ENCODE data around the gene FAM83D.
"Not testable (repeated sequence)": the region's sequence is repeated elsewhere in the genome, so short reads cannot be mapped to it uniquely, and the experiment has no call there.

FAM83D gene

DNA sequence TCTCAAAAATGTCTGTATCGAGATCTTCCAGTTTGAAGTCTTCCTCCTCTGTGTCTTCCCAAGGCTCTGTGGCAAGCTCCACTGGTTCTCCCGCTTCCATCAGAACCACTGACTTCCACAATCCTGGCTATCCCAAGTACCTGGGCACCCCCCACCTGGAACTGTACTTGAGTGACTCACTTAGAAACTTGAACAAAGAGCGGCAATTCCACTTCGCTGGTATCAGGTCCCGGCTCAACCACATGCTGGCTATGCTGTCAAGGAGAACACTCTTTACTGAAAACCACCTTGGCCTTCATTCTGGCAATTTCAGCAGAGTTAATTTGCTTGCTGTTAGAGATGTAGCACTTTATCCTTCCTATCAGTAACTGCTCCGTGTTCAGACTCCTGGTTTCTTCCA lies 25.9 kb downstream of the FAM83D start:
- Histone ChIP-seq H3K9me3 (ENCODE audit: control extremely low read depth in 1 of 5, control insufficient read depth in 4 of 5, insufficient read depth in 2 of 5, low read depth in 1 of 5, low read length in 4 of 5) (no peaks in the 10 kb centered on the region), H3K27me3 (replicated peaks in 2 of 5; ENCODE audit: control insufficient read depth in 4 of 5, insufficient read depth in 5 of 5, low read length in 4 of 5) (no peaks in the 10 kb centered on the region), H3K36me3 (ENCODE audit: control insufficient read depth in 4 of 4, insufficient read depth in 4 of 4, low read length in 3 of 4) (peaks cover 0 to 53% (median 31%) of the 10 kb centered on the region in 4 experiments), H3K27ac (ENCODE audit: insufficient read depth in 1 of 2, low read depth in 1 of 2, low read length in 2 of 2, poor library complexity in 1 of 2, severe bottlenecking in 2 of 2) (no peak overlapping the region), H3K4me3 (ENCODE audit: control insufficient read depth in 1 of 7, extremely low read depth in 1 of 7, insufficient read depth in 4 of 7, low read depth in 2 of 7, low read length in 6 of 7) (no peak overlapping the region), H3K4me1 (ENCODE audit: control extremely low read depth in 1 of 4, control insufficient read depth in 4 of 4, insufficient read depth in 4 of 4, low read length in 3 of 4) (peaks cover 0 to 7% (median 3%) of the 10 kb centered on the region in 4 experiments)
- DNase-seq: no peak
- ChIA-PET CTCF (no interaction called here), POLR2A (no interaction called here)
- WGBS (ENCODE audit: insufficient coverage): 100% methylated on average over 6 of the region's 6 CpGs

DNA sequence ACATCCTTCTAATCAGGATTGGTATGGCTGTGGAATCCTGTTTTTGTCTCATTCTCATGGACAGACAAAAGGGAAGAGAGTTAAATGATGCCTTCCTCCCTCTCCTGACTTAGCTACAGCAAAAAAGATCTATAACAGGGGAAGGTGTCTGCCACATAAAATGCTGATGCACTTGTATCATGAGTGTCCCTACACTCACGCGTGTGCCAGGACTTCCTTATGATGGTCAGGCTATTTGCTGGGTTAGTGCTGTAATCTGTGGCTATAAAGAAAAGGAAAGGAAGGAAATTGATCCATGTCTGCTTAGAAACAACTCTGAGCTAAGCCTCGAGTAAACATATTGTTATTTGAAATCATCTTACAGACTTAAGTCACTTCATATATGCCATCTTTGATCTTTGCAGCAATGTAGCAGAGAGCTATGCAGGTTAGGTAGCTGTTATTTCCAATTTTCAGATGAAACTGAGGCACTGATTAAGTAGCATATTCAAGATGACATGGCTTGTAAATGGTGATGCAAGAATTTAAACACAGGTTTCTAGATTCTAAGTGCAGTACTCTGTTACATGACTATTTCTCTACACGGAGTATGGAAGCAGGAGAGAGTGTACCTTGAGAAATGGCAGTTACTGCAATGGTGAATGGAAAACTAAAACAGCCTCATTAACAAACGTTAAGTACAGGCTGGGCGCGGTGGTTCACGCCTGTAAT lies 27.6 kb downstream of the FAM83D start:
- ChIA-PET CTCF (no interaction called here), POLR2A (interaction anchor here (1.0 kb wide), 1 partner anchor 46 kb away, joined by 3 read pairs; no protein-coding TSS in a partner anchor)
- H3K4me3 ChIP-seq (ENCODE audit: control insufficient read depth in 1 of 7, extremely low read depth in 1 of 7, insufficient read depth in 4 of 7, low read depth in 2 of 7, low read length in 6 of 7): no peak overlapping the region
- no peak for DNase-seq
- H3K4me1 ChIP-seq (ENCODE audit: control extremely low read depth in 1 of 4, control insufficient read depth in 4 of 4, insufficient read depth in 4 of 4, low read length in 3 of 4): no peaks in the 10 kb centered on the region
- peaks cover 0 to 40% (median 26%) of the 10 kb centered on the region in 4 experiments for H3K36me3 ChIP-seq (ENCODE audit: control insufficient read depth in 4 of 4, insufficient read depth in 4 of 4, low read length in 3 of 4)
- no peaks in the 10 kb centered on the region for H3K9me3 ChIP-seq (ENCODE audit: control extremely low read depth in 1 of 5, control insufficient read depth in 4 of 5, insufficient read depth in 2 of 5, low read depth in 1 of 5, low read length in 4 of 5)
- H3K27ac ChIP-seq (ENCODE audit: insufficient read depth in 1 of 2, low read depth in 1 of 2, low read length in 2 of 2, poor library complexity in 1 of 2, severe bottlenecking in 2 of 2): no peak overlapping the region
- 100% methylated on average over 1 of the region's 8 CpGs for WGBS (ENCODE audit: insufficient coverage)
- no peaks in the 10 kb centered on the region for H3K27me3 ChIP-seq (replicated peaks in 2 of 5; ENCODE audit: control insufficient read depth in 4 of 5, insufficient read depth in 5 of 5, low read length in 4 of 5)

DNA sequence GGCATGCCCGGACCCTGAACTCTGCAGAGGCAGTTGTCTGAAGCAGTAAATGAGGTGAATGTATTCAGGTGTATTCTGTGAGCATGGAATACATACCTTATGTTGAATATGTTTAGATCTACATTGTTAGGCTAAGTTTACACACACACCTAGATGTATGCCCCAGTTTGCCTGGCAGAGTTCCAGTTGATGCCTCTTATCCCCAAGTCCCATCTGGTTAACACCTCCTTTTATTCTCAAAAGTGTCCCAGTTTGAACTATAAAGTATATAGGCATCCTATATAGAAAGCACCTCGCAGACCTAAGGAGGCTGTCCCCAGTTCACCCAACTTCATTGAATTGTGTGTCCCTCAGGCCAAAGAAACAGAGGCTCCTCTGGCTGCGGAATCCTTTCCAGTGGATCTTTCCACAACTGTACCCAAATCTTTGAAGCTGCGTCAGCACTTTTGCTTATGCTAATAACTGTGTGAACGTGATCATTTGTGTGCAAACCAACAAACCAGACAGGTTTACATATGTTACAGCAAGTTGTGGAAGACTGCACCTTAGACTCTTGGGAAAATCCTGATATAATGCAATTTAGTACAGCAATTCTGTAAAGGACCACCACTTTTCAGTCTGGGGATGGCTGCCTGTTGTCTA lies 31.1 kb downstream of the FAM83D start:
- Histone ChIP-seq H3K4me3 (ENCODE audit: control insufficient read depth in 1 of 7, extremely low read depth in 1 of 7, insufficient read depth in 4 of 7, low read depth in 2 of 7, low read length in 6 of 7) (no peak overlapping the region), H3K27ac (ENCODE audit: insufficient read depth in 1 of 2, low read depth in 1 of 2, low read length in 2 of 2, poor library complexity in 1 of 2, severe bottlenecking in 2 of 2) (no peak overlapping the region), H3K4me1 (ENCODE audit: control extremely low read depth in 1 of 4, control insufficient read depth in 4 of 4, insufficient read depth in 4 of 4, low read length in 3 of 4) (peaks cover 5 to 10% (median 7%) of the 10 kb centered on the region in 4 experiments), H3K9me3 (ENCODE audit: control extremely low read depth in 1 of 5, control insufficient read depth in 4 of 5, insufficient read depth in 2 of 5, low read depth in 1 of 5, low read length in 4 of 5) (no peaks in the 10 kb centered on the region), H3K27me3 (replicated peaks in 2 of 5; ENCODE audit: control insufficient read depth in 4 of 5, insufficient read depth in 5 of 5, low read length in 4 of 5) (no peaks in the 10 kb centered on the region), H3K36me3 (ENCODE audit: control insufficient read depth in 4 of 4, insufficient read depth in 4 of 4, low read length in 3 of 4) (peaks cover 0 to 13% (median 6%) of the 10 kb centered on the region in 4 experiments)
- ChIA-PET POLR2A (no interaction called here), CTCF (interaction anchor here (0.8 kb wide), 1 partner anchor 10 kb away, joined by 3 read pairs; no protein-coding TSS in a partner anchor)
- WGBS (ENCODE audit: insufficient coverage): 100% methylated on average over 5 of the region's 5 CpGs
- no peak for DNase-seq

DNA sequence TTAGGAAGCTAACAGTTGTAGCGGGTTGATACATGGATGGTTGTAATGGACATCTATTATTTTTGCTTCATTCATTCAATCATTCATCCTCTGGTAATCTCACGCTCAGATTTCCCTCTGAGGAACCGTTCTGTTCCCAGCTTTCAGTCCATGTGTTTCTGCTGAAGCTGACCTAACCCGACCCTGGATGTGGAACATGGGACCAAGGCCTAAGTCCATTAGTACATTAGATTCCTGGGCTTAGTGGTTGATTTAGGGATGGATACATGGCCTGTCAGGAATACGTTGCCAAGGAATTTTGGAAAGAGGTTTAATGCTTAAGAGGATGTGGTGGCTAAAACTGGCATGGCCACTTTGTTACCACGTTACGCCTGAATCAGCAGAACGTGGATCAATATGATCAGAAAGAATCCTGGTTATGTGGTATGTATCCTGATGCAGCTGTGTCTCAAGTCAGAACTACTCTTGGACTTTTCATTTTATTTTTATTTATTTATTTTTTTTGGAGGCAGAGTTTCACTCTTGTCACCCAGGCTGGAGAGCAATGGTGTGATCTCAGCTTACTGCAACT lies 31.8 kb downstream of the FAM83D start:
- no peak for DNase-seq
- Histone ChIP-seq H3K4me1 (ENCODE audit: control extremely low read depth in 1 of 4, control insufficient read depth in 4 of 4, insufficient read depth in 4 of 4, low read length in 3 of 4) (peaks cover 10 to 17% (median 13%) of the 10 kb centered on the region in 4 experiments), H3K4me3 (ENCODE audit: control insufficient read depth in 1 of 7, extremely low read depth in 1 of 7, insufficient read depth in 4 of 7, low read depth in 2 of 7, low read length in 6 of 7) (no peak overlapping the region), H3K36me3 (ENCODE audit: control insufficient read depth in 4 of 4, insufficient read depth in 4 of 4, low read length in 3 of 4) (peaks cover 0 to 9% (median 4%) of the 10 kb centered on the region in 4 experiments), H3K9me3 (ENCODE audit: control extremely low read depth in 1 of 5, control insufficient read depth in 4 of 5, insufficient read depth in 2 of 5, low read depth in 1 of 5, low read length in 4 of 5) (no peaks in the 10 kb centered on the region), H3K27me3 (replicated peaks in 2 of 5; ENCODE audit: control insufficient read depth in 4 of 5, insufficient read depth in 5 of 5, low read length in 4 of 5) (no peaks in the 10 kb centered on the region), H3K27ac (ENCODE audit: insufficient read depth in 1 of 2, low read depth in 1 of 2, low read length in 2 of 2, poor library complexity in 1 of 2, severe bottlenecking in 2 of 2) (no peak overlapping the region)
- ChIA-PET POLR2A (no interaction called here), CTCF (interaction anchor here (0.8 kb wide), 1 partner anchor 9 kb away, joined by 3 read pairs; no protein-coding TSS in a partner anchor)
- 89% methylated on average over 4 of the region's 8 CpGs for WGBS (ENCODE audit: insufficient coverage)

DNA sequence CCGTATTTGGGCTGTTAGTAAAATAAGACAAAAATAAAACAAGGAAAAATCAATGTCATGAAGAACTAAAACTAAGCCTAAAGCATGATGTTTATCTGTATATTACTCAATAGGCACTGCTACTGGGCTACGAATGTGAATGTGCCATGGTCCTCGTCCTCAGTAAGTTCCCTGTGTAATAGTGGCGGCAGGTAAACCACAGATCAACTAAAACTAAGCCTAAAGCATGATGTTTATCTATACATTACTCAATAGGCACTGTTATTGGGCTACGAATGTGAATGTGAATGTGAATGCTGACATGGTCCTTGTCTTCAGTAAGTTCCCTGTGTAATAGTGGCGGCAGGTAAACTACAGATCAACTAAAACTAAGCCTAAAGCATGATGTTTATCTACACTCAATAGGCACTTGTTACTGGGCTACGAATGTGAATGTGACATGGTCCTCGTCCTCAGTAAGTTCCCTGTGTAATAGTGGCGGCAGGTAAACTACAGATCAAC lies 34.0 kb downstream of the FAM83D start:
- H3K4me3 ChIP-seq (ENCODE audit: control insufficient read depth in 1 of 7, extremely low read depth in 1 of 7, insufficient read depth in 4 of 7, low read depth in 2 of 7, low read length in 6 of 7); H3K9me3 ChIP-seq (ENCODE audit: control extremely low read depth in 1 of 5, control insufficient read depth in 4 of 5, insufficient read depth in 2 of 5, low read depth in 1 of 5, low read length in 4 of 5); POLR2A ChIA-PET; DNase-seq; H3K27me3 ChIP-seq (replicated peaks in 2 of 5; ENCODE audit: control insufficient read depth in 4 of 5, insufficient read depth in 5 of 5, low read length in 4 of 5); H3K36me3 ChIP-seq (ENCODE audit: control insufficient read depth in 4 of 4, insufficient read depth in 4 of 4, low read length in 3 of 4); H3K27ac ChIP-seq (ENCODE audit: insufficient read depth in 1 of 2, low read depth in 1 of 2, low read length in 2 of 2, poor library complexity in 1 of 2, severe bottlenecking in 2 of 2): not testable (repeated sequence)
- H3K4me1 ChIP-seq (ENCODE audit: control extremely low read depth in 1 of 4, control insufficient read depth in 4 of 4, insufficient read depth in 4 of 4, low read length in 3 of 4): peaks cover 11 to 24% (median 18%) of the 10 kb centered on the region in 4 experiments
- CTCF ChIA-PET: interaction anchor here (1.6 kb wide), 1 partner anchor 11 kb away, joined by 7 read pairs; no protein-coding TSS in a partner anchor
- 100% methylated on average over 1 of the region's 9 CpGs for WGBS (ENCODE audit: insufficient coverage)

DNA sequence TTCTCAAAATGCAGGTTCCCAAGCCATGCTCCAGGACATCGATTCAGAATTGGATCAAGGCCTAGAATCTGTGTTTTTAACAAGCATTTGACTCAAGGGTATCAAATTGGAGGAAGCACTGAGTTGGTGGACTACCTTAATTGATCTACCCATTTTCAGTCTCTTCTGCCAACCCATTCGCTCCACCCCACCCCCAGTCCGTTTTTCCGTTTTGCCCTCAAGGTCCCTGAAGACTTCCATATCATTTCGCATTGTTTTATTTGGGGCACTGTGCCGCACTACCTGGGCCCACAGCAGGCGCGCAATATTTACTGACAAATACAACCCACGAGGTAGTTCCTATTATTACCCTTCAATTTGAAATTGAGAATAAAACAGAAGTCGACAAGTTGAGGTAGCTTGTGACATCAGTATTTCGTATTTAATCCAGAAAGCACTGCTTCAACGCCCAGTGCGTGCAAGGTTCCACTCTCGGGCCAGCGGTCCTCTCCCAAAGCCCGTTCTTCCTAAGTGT lies 35.4 kb downstream of the FAM83D start:
- Histone ChIP-seq H3K4me3 (ENCODE audit: control insufficient read depth in 1 of 7, extremely low read depth in 1 of 7, insufficient read depth in 4 of 7, low read depth in 2 of 7, low read length in 6 of 7) (peak overlapping the region; percentile 67 to 100 (median 95)), H3K4me1 (ENCODE audit: control extremely low read depth in 1 of 4, control insufficient read depth in 4 of 4, insufficient read depth in 4 of 4, low read length in 3 of 4) (peaks cover 11 to 24% (median 18%) of the 10 kb centered on the region in 4 experiments), H3K27me3 (replicated peaks in 2 of 5; ENCODE audit: control insufficient read depth in 4 of 5, insufficient read depth in 5 of 5, low read length in 4 of 5) (no peaks in the 10 kb centered on the region), H3K9me3 (ENCODE audit: control extremely low read depth in 1 of 5, control insufficient read depth in 4 of 5, insufficient read depth in 2 of 5, low read depth in 1 of 5, low read length in 4 of 5) (no peaks in the 10 kb centered on the region), H3K27ac (ENCODE audit: insufficient read depth in 1 of 2, low read depth in 1 of 2, low read length in 2 of 2, poor library complexity in 1 of 2, severe bottlenecking in 2 of 2) (peak overlapping the region in 1 of 2 experiments; percentile 65), H3K36me3 (ENCODE audit: control insufficient read depth in 4 of 4, insufficient read depth in 4 of 4, low read length in 3 of 4) (peaks cover 0 to 4% (median 1%) of the 10 kb centered on the region in 4 experiments)
- CTCF ChIA-PET: interaction anchor here (1.1 to 2.5 kb wide), 5 partner anchors 12 to 319 kb away, joined by 3 to 11 read pairs (median 7); partner anchors contain the start of gene FAM83D
- WGBS (ENCODE audit: insufficient coverage): 15% methylated on average over 13 of the region's 16 CpGs
- DNase-seq: no peak
- POLR2A ChIA-PET: no interaction called here
